K562 (cell line): ENCODE results near the gene HELT. TPM values are rescaled to one million over a fixed set of nuclear protein-coding genes. Genes with fewer than 3 reads are reported as not detected.

Experiments
- ATAC-seq: fragments of 200-7000 bp; cut with Tn5 transposase; 3 replicates; pipeline ENCODE4 v1.9.1; 2020; ENCODE audit warnings: moderate library complexity
- BruUV-seq: library from RNA; stranded (reverse); fragments of 400-500 nt; replicated peaks from 2 replicates; lab custom pipeline; 2021; lab: Mats Ljungman, UMichigan
- CTCF ChIA-PET: fragments of 300-600 bp; formaldehyde crosslinking; extraction: SDS; loops from one replicate; lab custom pipeline; 2021; ENCODE audit warnings: low intra/inter-chr PET ratio; lab: Yijun Ruan, JAX
- POLR2A ChIA-PET: fragments of 300-600, 350-650 bp; sonication (Branson Sonifier 250); formaldehyde crosslinking; extraction: SDS; loops from one replicate; lab custom pipeline; 2021; ENCODE audit warnings: antibody characterized with exemption, inconsistent platforms; lab: Yijun Ruan, JAX
- DNase-seq, 4 experiments: peaks; one replicate each; pipeline versions ENCODE4 v3.0.0 to v3.0.0-alpha.2; 2011 to 2018; ENCODE audit warnings: low spot score in 3 of 4, mixed read lengths in 3 of 4; ENCODE audit errors: extremely low read depth in 1 of 4
- FAIRE-seq: peaks from 2 replicates; lab custom pipeline; 2011; peaks lifted over from hg19 to GRCh38; lab: Jason Lieb, UNC
- H2AFZ ChIP-seq: 2 replicates; pipeline ENCODE4 v1.6.0; 2011; ENCODE audit warnings: low read depth, low read length, control low read depth, inconsistent platforms
- H3K27ac ChIP-seq: fragments of 200-600 bp; 3 replicates; pipeline ENCODE4 v1.8.0; 2011; ENCODE audit warnings: low read depth, mild to moderate bottlenecking, control low read depth, inconsistent platforms, low read length, moderate library complexity, mixed read lengths; ENCODE audit errors: extremely low read depth
- H3K27me3 ChIP-seq, 2 experiments: fragments of 300-600 bp in 1 of 2; 2 replicates in 1 of 2; 3 replicates in 1 of 2; pipeline versions ENCODE4 v1.6.0 to v1.8.0; 2011; ENCODE audit warnings: inconsistent platforms in 2 of 2, low read length in 2 of 2, mild to moderate bottlenecking in 1 of 2, mixed read lengths in 1 of 2, moderate library complexity in 1 of 2; ENCODE audit not compliant: control insufficient read depth in 2 of 2, insufficient read depth in 2 of 2
- H3K36me3 ChIP-seq: fragments of 300-600 bp; 3 replicates; pipeline ENCODE4 v1.8.0; 2011; ENCODE audit warnings: mild to moderate bottlenecking, low read length, inconsistent platforms; ENCODE audit not compliant: control insufficient read depth, insufficient read depth
- H3K4me1 ChIP-seq, 2 experiments: fragments of 200-600 bp in 1 of 2; replicated peaks in 1 of 2; 2 replicates in 1 of 2; 3 replicates in 1 of 2; pipeline versions ENCODE4 v1.5.1 to v1.8.0; 2011; ENCODE audit warnings: inconsistent platforms in 2 of 2, low read length in 2 of 2, mild to moderate bottlenecking in 1 of 2, mixed read lengths in 1 of 2, moderate library complexity in 1 of 2; ENCODE audit not compliant: control insufficient read depth in 2 of 2, insufficient read depth in 2 of 2
- H3K4me2 ChIP-seq: 2 replicates; pipeline ENCODE4 v1.6.1; 2011; ENCODE audit warnings: low read length, control low read depth, inconsistent platforms, mixed read lengths; ENCODE audit not compliant: insufficient read depth
- H3K4me3 ChIP-seq: fragments of 200-600 bp; sonication (generic), shearing (Covaris generic); 2 replicates; pipeline ENCODE4 v1.5.1; 2016; ENCODE audit warnings: control low read depth, inconsistent platforms
- H3K79me2 ChIP-seq: fragments of 200-600 bp; 3 replicates; pipeline ENCODE4 v1.8.0; 2011; ENCODE audit warnings: low read length, inconsistent platforms; ENCODE audit not compliant: control insufficient read depth, insufficient read depth
- H3K9ac ChIP-seq, 2 experiments: 2 replicates each; pipeline versions ENCODE4 v1.6.0 to v1.6.1; 2011; ENCODE audit warnings: low read depth in 2 of 2, low read length in 2 of 2, control low read depth in 1 of 2, inconsistent platforms in 1 of 2, mild to moderate bottlenecking in 1 of 2, mixed read lengths in 1 of 2; ENCODE audit not compliant: insufficient read depth in 1 of 2
- H3K9me1 ChIP-seq: one replicate; pipeline ENCODE4 v1.6.0; 2011; ENCODE audit warnings: inconsistent platforms, mild to moderate bottlenecking, low read length, moderate library complexity; ENCODE audit not compliant: control insufficient read depth, insufficient read depth
- H3K9me3 ChIP-seq: replicated peaks from 2 replicates; pipeline ENCODE4 v1.5.1; 2011; ENCODE audit warnings: low read depth, low read length, inconsistent platforms; ENCODE audit not compliant: control insufficient read depth, insufficient read depth
- H4K20me1 ChIP-seq: replicated peaks from 2 replicates; pipeline ENCODE4 v1.6.1; 2011; ENCODE audit warnings: low read length, inconsistent platforms, mixed read lengths; ENCODE audit not compliant: control insufficient read depth, insufficient read depth
- ATF7 ChIP-seq: fragments of 450-650 bp; IDR thresholded peaks from 2 replicates; pipeline ENCODE4 v1.7.1; 2014; ENCODE audit warnings: mild to moderate bottlenecking, moderate library complexity
- COPS2 ChIP-seq: fragments of 450-650 bp; conservative IDR thresholded peaks from 2 replicates; pipeline ENCODE4 v1.6.1; 2016; ENCODE audit warnings: mild to moderate bottlenecking, moderate library complexity
- HMGXB4 ChIP-seq: sonication (generic); formaldehyde crosslinking; IDR thresholded peaks from 2 replicates; pipeline ENCODE4 v1.8.1; 2023; ENCODE audit warnings: mild to moderate bottlenecking, missing genetic modification reagents
- LEF1 ChIP-seq: fragments of 450-650 bp; IDR thresholded peaks from 2 replicates; pipeline ENCODE4 v1.6.1; 2016; ENCODE audit warnings: mild to moderate bottlenecking
- MCM7 ChIP-seq, 2 experiments: fragments of 450-650 bp; IDR thresholded peaks; 2 replicates each; pipeline ENCODE4 v1.6.1; 2016 to 2018
- NFIC ChIP-seq: fragments of 450-650 bp; IDR thresholded peaks from 2 replicates; pipeline ENCODE4 v1.6.1; 2017; ENCODE audit warnings: mild to moderate bottlenecking, inconsistent platforms
- NR1H2 ChIP-seq: sonication (generic); formaldehyde crosslinking; IDR thresholded peaks from 2 replicates; pipeline ENCODE4 v1.4.0; 2020; ENCODE audit warnings: mild to moderate bottlenecking, missing genetic modification reagents
- OTX1 ChIP-seq: fragments of 450-650 bp; formaldehyde crosslinking; IDR thresholded peaks from 2 replicates; pipeline ENCODE4 v1.4.0; 2022; ENCODE audit warnings: mild to moderate bottlenecking
- PATZ1 ChIP-seq: fragments of 250-450 bp; sonication (Bioruptor Pico); IDR thresholded peaks from 2 replicates; pipeline ENCODE4 v1.5.0; 2020; ENCODE audit warnings: mild to moderate bottlenecking, borderline replicate concordance
- POLR2B ChIP-seq: fragments of 450-650 bp; IDR thresholded peaks from 2 replicates; pipeline ENCODE4 v1.6.1; 2018; ENCODE audit warnings: low read depth; ENCODE audit not compliant: partially characterized antibody
- RNF2 ChIP-seq: sonication (generic); IDR thresholded peaks from 2 replicates; pipeline ENCODE4 v1.6.1; 2016
- SMARCE1 ChIP-seq: fragments of 450-650 bp; IDR thresholded peaks from 2 replicates; pipeline ENCODE4 v1.7.1; 2016; ENCODE audit warnings: mild to moderate bottlenecking
- SREBF2 ChIP-seq: sonication (generic); formaldehyde crosslinking; IDR thresholded peaks from 2 replicates; pipeline ENCODE4 v1.4.0; 2020; ENCODE audit warnings: mild to moderate bottlenecking, missing genetic modification reagents
- STAT6 ChIP-seq: sonication (generic); formaldehyde crosslinking; IDR thresholded peaks from 2 replicates; pipeline ENCODE4 v1.8.1; 2023; ENCODE audit warnings: mild to moderate bottlenecking, missing genetic modification reagents
- ZNF395 ChIP-seq: fragments of 200-800 bp; sonication (Bioruptor generic); IDR thresholded peaks from 2 replicates; pipeline ENCODE4 v1.6.1; 2017; ENCODE audit warnings: missing genetic modification characterization, missing compliant biosample characterization
- ZNF717 ChIP-seq: fragments of 250-450 bp; sonication (Bioruptor Pico); IDR thresholded peaks from 2 replicates; pipeline ENCODE4 v1.5.0; 2021
- ZSCAN32 ChIP-seq: fragments of 450-650 bp; formaldehyde crosslinking; IDR thresholded peaks from 2 replicates; pipeline ENCODE4 v1.4.0; 2020; ENCODE audit warnings: mild to moderate bottlenecking, moderate library complexity
- WGBS: fragments of 100-300 bp; shearing (Covaris generic); methylation state at CpG from one replicate; pipeline ENCODE4 v1.1.6; 2016; ENCODE audit warnings: low coverage, mixed read lengths; ENCODE audit not compliant: insufficient coverage; ENCODE audit errors: missing lambda C conversion rate; 5-methylcytosine and 5-hydroxymethylcytosine counted together
- in situ Hi-C: fragments of 300-500 bp; cut with MboI; formaldehyde crosslinking; loops from 4 replicates; pipeline ENCODE4 v1.15.0; 2018; ENCODE audit warnings: inconsistent platforms, mixed read lengths
- intact Hi-C: fragments of 100-400 bp; cut with micrococcal nuclease; formaldehyde crosslinking; loops from 2 replicates; pipeline ENCODE4 v1.14.2; 2022
- polyA plus RNA-seq, 8 experiments: library from polyadenylated mRNA; depleted of rRNA in 4 of 8; stranded (reverse) in 5 of 8; unstranded in 3 of 8; fragments of >200 nt; fragmentation: Nextera tagmentation in 2 of 8; fragmentation: Illumina TruSeq in 1 of 8; extraction: Ambion mirVana in 2 of 8; extraction: Trizol in 1 of 8; gene quantifications; 2 replicates each; pipeline versions ENCODE4 v1.2.1 to v1.2.3, GENCODE V29; 2011 to 2014; ENCODE audit warnings: inconsistent platforms in 1 of 8, missing spikeins in 1 of 8
- total RNA-seq, 7 experiments: library from RNA; depleted of rRNA in 6 of 7; stranded (reverse); fragments of >200 nt in 6 of 7; fragmentation: Illumina TruSeq in 2 of 7; extraction: Trizol in 2 of 7; gene quantifications; 2 replicates each; pipeline versions ENCODE4 v1.2.1 to v1.2.3, GENCODE V29; 2011 to 2021; ENCODE audit warnings: low replicate concordance in 1 of 7

The HELT gene
- total and polyA plus RNA-seq, 9 of the 15 experiments (the other 6 are each of a cell fraction or from before 2014, with no cell fraction given), result not detected

- H4K20me1 ChIP-seq, result no peaks in the 10 kb centered on the region
- no peak overlapping the region for H3K4me2 ChIP-seq
- peaks cover 19 to 32% of the 10 kb centered on the region in 2 experiments; a peak in 4 of 5 replicates for H3K27me3 ChIP-seq
- intact Hi-C loops (no loop called here), in situ Hi-C loops (loop anchor here (5.0 to 25.0 kb wide), 2 partner anchors 102 to 1002 kb away; no protein-coding TSS in a partner anchor)
- H3K36me3 ChIP-seq, result no peaks in the 10 kb centered on the region
- H3K9ac ChIP-seq, result no peak overlapping the region
- no peaks in the 10 kb centered on the region for H3K9me1 ChIP-seq
- no peak for TF ChIP-seq OTX1 (CRISPR knock-in tag)
- TF ChIP-seq COPS2, result no peak
- no peak for TF ChIP-seq NFIC
- TF ChIP-seq ATF7, result no peak
- TF ChIP-seq LEF1, result no peak
- TF ChIP-seq HMGXB4 (CRISPR knock-in tag), result no peak
- no peak for TF ChIP-seq MCM7 (IDR thresholded peaks at IDR 0.05)
- no peak for TF ChIP-seq ZSCAN32
- no peak for TF ChIP-seq SMARCE1
- TF ChIP-seq ZNF717 (CRISPR knock-in tag), result no peak
- TF ChIP-seq STAT6 (CRISPR knock-in tag), result no peak
- no peak for TF ChIP-seq NR1H2 (CRISPR knock-in tag)
- TF ChIP-seq POLR2B, result no peak
- no peak for TF ChIP-seq PATZ1 (CRISPR knock-in tag)
- no peak for TF ChIP-seq SREBF2 (CRISPR knock-in tag)
- TF ChIP-seq RNF2, result no peak
- no peak for TF ChIP-seq ZNF395 (CRISPR knock-in tag)
- H3K9me3 ChIP-seq, result no peaks in the 10 kb centered on the region
- no peak for FAIRE-seq
- 5% methylated on average over 2 of the region's 2 CpGs for WGBS
- no TSS peak for BruUV-seq
- no peak overlapping the region for H2AFZ ChIP-seq
- CTCF ChIA-PET, result no interaction called here
- no peak for DNase-seq
- no peaks in the 10 kb centered on the region; a peak in 1 of 5 replicates for H3K4me1 ChIP-seq
- no peak for ATAC-seq
- H3K79me2 ChIP-seq, result no peaks in the 10 kb centered on the region
- POLR2A ChIA-PET, result interaction anchor here (0.5 kb wide), 1 partner anchor 344 kb away, joined by 8 read pairs; no protein-coding TSS in a partner anchor
- H3K27ac ChIP-seq, result no peak overlapping the region
- no peak overlapping the region for H3K4me3 ChIP-seq
Measured at GRCh38 chr4:185035284-185035683, 17.0 kb downstream of the HELT start.
